ENCODE measurements around the gene WDHD1.
A peak's percentile ranks its signal among the peaks of the same experiment; 100 is the strongest.
"Not testable (repeated sequence)": the region's sequence is repeated elsewhere in the genome, so short reads cannot be mapped to it uniquely, and the experiment has no call there.

The WDHD1 gene

GRCh38 chr14:54897809-54898555, 128.9 kb downstream of the WDHD1 start:
- not testable (repeated sequence) for H4K91ac ChIP-seq (ENCODE audit: low read depth, low read length); H3K23ac ChIP-seq (ENCODE audit: low read length); H3K4me3 ChIP-seq (ENCODE audit: low read depth, low read length); H3K79me1 ChIP-seq (ENCODE audit: low read length); H3K4me1 ChIP-seq (ENCODE audit: control insufficient read depth in 1 of 2, insufficient read depth in 2 of 2, low read length in 2 of 2); H3K14ac ChIP-seq (ENCODE audit: low read length); H3K9me3 ChIP-seq (ENCODE audit: insufficient read depth, low read depth, low read length); H2AFZ ChIP-seq (ENCODE audit: insufficient read depth, low read length, poor library complexity); H2BK120ac ChIP-seq (ENCODE audit: insufficient read depth, low read length, poor library complexity); H3K79me2 ChIP-seq (ENCODE audit: control insufficient read depth, insufficient read depth, low read length, poor library complexity); H3K36me3 ChIP-seq (ENCODE audit: control insufficient read depth in 1 of 2, insufficient read depth in 2 of 2, low read length in 2 of 2); H3K4ac ChIP-seq (ENCODE audit: low read depth, low read length); H3K27ac ChIP-seq (ENCODE audit: low read depth, low read length); H3K18ac ChIP-seq (ENCODE audit: low read length); H2AK5ac ChIP-seq (ENCODE audit: low read length); H4K12ac ChIP-seq (ENCODE audit: low read depth, low read length); H2BK5ac ChIP-seq (ENCODE audit: low read depth, low read length, poor library complexity); H3K27me3 ChIP-seq (ENCODE audit: insufficient read depth, low read length); H2BK12ac ChIP-seq (ENCODE audit: low read length); H4K8ac ChIP-seq (ENCODE audit: low read depth, low read length); H3K9ac ChIP-seq (ENCODE audit: low read length); H3K4me2 ChIP-seq (ENCODE audit: low read length)
- no CpG with 5 or more reads among the region's 5 CpGs for WGBS (ENCODE audit: extremely low coverage, insufficient coverage, insufficient read length)
- DNase-seq: peak; percentile 73 to 88

GRCh38 chr14:54895683-54896082, 131.2 kb downstream of the WDHD1 start:
- Histone ChIP-seq H2BK120ac (ENCODE audit: insufficient read depth, low read length, poor library complexity) (no peak overlapping the region), H3K27ac (ENCODE audit: low read depth, low read length) (no peak overlapping the region), H3K36me3 (ENCODE audit: control insufficient read depth in 1 of 2, insufficient read depth in 2 of 2, low read length in 2 of 2) (no peaks in the 10 kb centered on the region), H3K9ac (ENCODE audit: low read length) (no peak overlapping the region), H4K8ac (ENCODE audit: low read depth, low read length) (no peak overlapping the region), H3K23ac (ENCODE audit: low read length) (no peak overlapping the region), H3K4ac (ENCODE audit: low read depth, low read length) (no peak overlapping the region), H3K4me2 (ENCODE audit: low read length) (no peak overlapping the region), H4K12ac (ENCODE audit: low read depth, low read length) (no peak overlapping the region), H3K79me1 (ENCODE audit: low read length) (no peaks in the 10 kb centered on the region), H2BK5ac (ENCODE audit: low read depth, low read length, poor library complexity) (no peak overlapping the region), H3K27me3 (ENCODE audit: insufficient read depth, low read length) (no peaks in the 10 kb centered on the region), H3K18ac (ENCODE audit: low read length) (no peak overlapping the region), H3K4me3 (ENCODE audit: low read depth, low read length) (no peak overlapping the region), H2BK12ac (ENCODE audit: low read length) (no peak overlapping the region), H3K14ac (ENCODE audit: low read length) (no peak overlapping the region), H2AFZ (ENCODE audit: insufficient read depth, low read length, poor library complexity) (no peak overlapping the region), H3K9me3 (ENCODE audit: insufficient read depth, low read depth, low read length) (no peaks in the 10 kb centered on the region), H2AK5ac (ENCODE audit: low read length) (no peak overlapping the region), H3K79me2 (ENCODE audit: control insufficient read depth, insufficient read depth, low read length, poor library complexity) (no peaks in the 10 kb centered on the region), H3K4me1 (ENCODE audit: control insufficient read depth in 1 of 2, insufficient read depth in 2 of 2, low read length in 2 of 2) (no peaks in the 10 kb centered on the region), H4K91ac (ENCODE audit: low read depth, low read length) (no peak overlapping the region)
- whole genome bisulfite sequencing (ENCODE audit: extremely low coverage, insufficient coverage, insufficient read length): no CpG with 5 or more reads among the region's 4 CpGs
- DNase-seq: no peak

- no peak overlapping the region for H4K8ac ChIP-seq (ENCODE audit: low read depth, low read length)
- H2BK120ac ChIP-seq (ENCODE audit: insufficient read depth, low read length, poor library complexity): no peak overlapping the region
- H3K23ac ChIP-seq (ENCODE audit: low read length): no peak overlapping the region
- no peaks in the 10 kb centered on the region for H3K79me2 ChIP-seq (ENCODE audit: control insufficient read depth, insufficient read depth, low read length, poor library complexity)
- H3K4ac ChIP-seq (ENCODE audit: low read depth, low read length): no peak overlapping the region
- no peak overlapping the region for H3K18ac ChIP-seq (ENCODE audit: low read length)
- no peak overlapping the region for H3K9ac ChIP-seq (ENCODE audit: low read length)
- no peaks in the 10 kb centered on the region for H3K36me3 ChIP-seq (ENCODE audit: control insufficient read depth in 1 of 2, insufficient read depth in 2 of 2, low read length in 2 of 2)
- no peak overlapping the region for H3K4me3 ChIP-seq (ENCODE audit: low read depth, low read length)
- H3K4me2 ChIP-seq (ENCODE audit: low read length): no peak overlapping the region
- no peak overlapping the region for H4K91ac ChIP-seq (ENCODE audit: low read depth, low read length)
- no CpG with 5 or more reads among the region's 3 CpGs for WGBS (ENCODE audit: extremely low coverage, insufficient coverage, insufficient read length)
- H2BK5ac ChIP-seq (ENCODE audit: low read depth, low read length, poor library complexity): no peak overlapping the region
- no peaks in the 10 kb centered on the region for H3K79me1 ChIP-seq (ENCODE audit: low read length)
- no peak overlapping the region for H4K12ac ChIP-seq (ENCODE audit: low read depth, low read length)
- H3K14ac ChIP-seq (ENCODE audit: low read length): no peak overlapping the region
- H2BK12ac ChIP-seq (ENCODE audit: low read length): no peak overlapping the region
- no peaks in the 10 kb centered on the region for H3K9me3 ChIP-seq (ENCODE audit: insufficient read depth, low read depth, low read length)
- no peak overlapping the region for H3K27ac ChIP-seq (ENCODE audit: low read depth, low read length)
- H2AK5ac ChIP-seq (ENCODE audit: low read length): no peak overlapping the region
- H3K27me3 ChIP-seq (ENCODE audit: insufficient read depth, low read length): no peaks in the 10 kb centered on the region
- no peak overlapping the region for H2AFZ ChIP-seq (ENCODE audit: insufficient read depth, low read length, poor library complexity)
- no peaks in the 10 kb centered on the region for H3K4me1 ChIP-seq (ENCODE audit: control insufficient read depth in 1 of 2, insufficient read depth in 2 of 2, low read length in 2 of 2)
- DNase-seq: peak in 1 of 2 donors; percentile 47
These were observed 131.9 kb downstream of the WDHD1 start for GRCh38 chr14:54894995-54895394.

- H3K27ac ChIP-seq (ENCODE audit: low read depth, low read length): no peak overlapping the region
These were observed 133.6 kb downstream of the WDHD1 start for GRCh38 chr14:54893151-54893760.

More at GRCh38 chr14:54893151-54893760, 133.6 kb downstream of the WDHD1 start:
- Histone ChIP-seq H2BK5ac (ENCODE audit: low read depth, low read length, poor library complexity) (no peak overlapping the region), H3K4me1 (ENCODE audit: control insufficient read depth in 1 of 2, insufficient read depth in 2 of 2, low read length in 2 of 2) (no peaks in the 10 kb centered on the region), H3K79me1 (ENCODE audit: low read length) (no peaks in the 10 kb centered on the region), H2AFZ (ENCODE audit: insufficient read depth, low read length, poor library complexity) (no peak overlapping the region), H4K8ac (ENCODE audit: low read depth, low read length) (no peak overlapping the region), H3K4me2 (ENCODE audit: low read length) (no peak overlapping the region), H3K4ac (ENCODE audit: low read depth, low read length) (no peak overlapping the region), H4K12ac (ENCODE audit: low read depth, low read length) (no peak overlapping the region), H2BK120ac (ENCODE audit: insufficient read depth, low read length, poor library complexity) (no peak overlapping the region), H3K27me3 (ENCODE audit: insufficient read depth, low read length) (no peaks in the 10 kb centered on the region), H2AK5ac (ENCODE audit: low read length) (no peak overlapping the region), H3K23ac (ENCODE audit: low read length) (no peak overlapping the region), H3K14ac (ENCODE audit: low read length) (no peak overlapping the region), H4K91ac (ENCODE audit: low read depth, low read length) (no peak overlapping the region), H2BK12ac (ENCODE audit: low read length) (no peak overlapping the region), H3K9me3 (ENCODE audit: insufficient read depth, low read depth, low read length) (no peaks in the 10 kb centered on the region), H3K9ac (ENCODE audit: low read length) (no peak overlapping the region), H3K4me3 (ENCODE audit: low read depth, low read length) (no peak overlapping the region), H3K79me2 (ENCODE audit: control insufficient read depth, insufficient read depth, low read length, poor library complexity) (no peaks in the 10 kb centered on the region), H3K36me3 (ENCODE audit: control insufficient read depth in 1 of 2, insufficient read depth in 2 of 2, low read length in 2 of 2) (no peaks in the 10 kb centered on the region), H3K18ac (ENCODE audit: low read length) (no peak overlapping the region)
- no CpG with 5 or more reads among the region's 3 CpGs for WGBS (ENCODE audit: extremely low coverage, insufficient coverage, insufficient read length)
- DNase-seq: peak; percentile 75 to 95
